ENCODE results near the gene MCF2. TPM values are rescaled to one million over a fixed set of nuclear protein-coding genes. Genes with fewer than 3 reads are reported as not detected.

The MCF2 gene
- total RNA-seq, 1 experiment from 2014 or later, result 1.0 TPM

DNA sequence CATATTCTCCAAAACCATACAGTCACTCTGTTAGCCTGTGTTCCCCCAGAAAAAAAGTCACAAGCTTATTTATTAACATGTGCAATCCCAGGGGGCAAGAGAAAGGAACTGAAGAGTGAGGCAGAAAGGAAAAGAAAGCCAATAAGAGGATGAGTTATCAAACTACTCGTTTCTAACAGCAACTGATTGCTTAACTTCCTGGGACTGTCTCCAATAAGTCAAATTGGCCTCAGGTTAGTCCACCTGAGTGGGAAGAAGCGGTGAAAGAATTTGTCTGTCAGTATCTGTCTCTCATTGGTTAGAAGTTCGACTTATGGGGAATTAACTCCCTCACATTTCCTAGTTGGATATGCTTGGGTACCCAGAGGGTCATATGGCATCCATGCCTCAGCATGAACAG lies 163.4 kb downstream of the MCF2 start:
- H3K27ac Mint-ChIP-seq, result no peak overlapping the region
- no peak overlapping the region for H3K4me3 Mint-ChIP-seq
- no peaks in the 10 kb centered on the region for H3K36me3 Mint-ChIP-seq
- no peak for ATAC-seq
- DNase-seq (ENCODE audit: low spot score), result no peak
- H3K27me3 Mint-ChIP-seq (ENCODE audit: low read depth), result no peaks in the 10 kb centered on the region
- POLR2A ChIA-PET, result no interaction called here
- TF ChIP-seq CREB1 (CRISPR knock-in tag; IDR thresholded peaks at IDR 0.05) (no peak), ZNF423 (CRISPR knock-in tag; IDR thresholded peaks at IDR 0.05) (no peak), GTF2I (CRISPR knock-in tag; conservative IDR thresholded peaks at IDR 0.05) (no peak), ESRRA (CRISPR knock-in tag; IDR thresholded peaks at IDR 0.05; ENCODE audit: borderline replicate concordance) (no peak), NR2C2 (CRISPR knock-in tag; IDR thresholded peaks at IDR 0.05) (no peak)
- CTCF ChIA-PET, result no interaction called here
- H3K4me1 Mint-ChIP-seq, result no peaks in the 10 kb centered on the region
- H3K9me3 Mint-ChIP-seq, result no peaks in the 10 kb centered on the region

- no peak overlapping the region for H3K27ac Mint-ChIP-seq
- no peaks in the 10 kb centered on the region for H3K36me3 Mint-ChIP-seq
- no peak for DNase-seq (ENCODE audit: low spot score)
- ChIA-PET CTCF (no interaction called here), POLR2A (no interaction called here)
- H3K9me3 Mint-ChIP-seq, result no peaks in the 10 kb centered on the region
- no peaks in the 10 kb centered on the region for H3K4me1 Mint-ChIP-seq
- no peak for ATAC-seq
- no peaks in the 10 kb centered on the region for H3K27me3 Mint-ChIP-seq (ENCODE audit: low read depth)
- TF ChIP-seq NR3C1 (CRISPR knock-in tag; conservative IDR thresholded peaks at IDR 0.05; ENCODE audit: low read depth) (no peak), ATF2 (CRISPR knock-in tag; IDR thresholded peaks at IDR 0.05; ENCODE audit: borderline replicate concordance, low read depth) (no peak), ZNF263 (CRISPR knock-in tag; IDR thresholded peaks at IDR 0.05; ENCODE audit: low read depth) (no peak), JUN (CRISPR knock-in tag; IDR thresholded peaks at IDR 0.05) (no peak), TEAD1 (CRISPR knock-in tag; IDR thresholded peaks at IDR 0.05) (no peak)
- TF ChIP-seq, protein P1, sequence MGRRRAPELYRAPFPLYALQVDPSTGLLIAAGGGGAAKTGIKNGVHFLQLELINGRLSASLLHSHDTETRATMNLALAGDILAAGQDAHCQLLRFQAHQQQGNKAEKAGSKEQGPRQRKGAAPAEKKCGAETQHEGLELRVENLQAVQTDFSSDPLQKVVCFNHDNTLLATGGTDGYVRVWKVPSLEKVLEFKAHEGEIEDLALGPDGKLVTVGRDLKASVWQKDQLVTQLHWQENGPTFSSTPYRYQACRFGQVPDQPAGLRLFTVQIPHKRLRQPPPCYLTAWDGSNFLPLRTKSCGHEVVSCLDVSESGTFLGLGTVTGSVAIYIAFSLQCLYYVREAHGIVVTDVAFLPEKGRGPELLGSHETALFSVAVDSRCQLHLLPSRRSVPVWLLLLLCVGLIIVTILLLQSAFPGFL (CRISPR knock-in tag; IDR thresholded peaks at IDR 0.05; ENCODE audit: borderline replicate concordance), result no peak
- TF ChIP-seq, protein P2, sequence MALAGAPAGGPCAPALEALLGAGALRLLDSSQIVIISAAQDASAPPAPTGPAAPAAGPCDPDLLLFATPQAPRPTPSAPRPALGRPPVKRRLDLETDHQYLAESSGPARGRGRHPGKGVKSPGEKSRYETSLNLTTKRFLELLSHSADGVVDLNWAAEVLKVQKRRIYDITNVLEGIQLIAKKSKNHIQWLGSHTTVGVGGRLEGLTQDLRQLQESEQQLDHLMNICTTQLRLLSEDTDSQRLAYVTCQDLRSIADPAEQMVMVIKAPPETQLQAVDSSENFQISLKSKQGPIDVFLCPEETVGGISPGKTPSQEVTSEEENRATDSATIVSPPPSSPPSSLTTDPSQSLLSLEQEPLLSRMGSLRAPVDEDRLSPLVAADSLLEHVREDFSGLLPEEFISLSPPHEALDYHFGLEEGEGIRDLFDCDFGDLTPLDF (CRISPR knock-in tag; IDR thresholded peaks at IDR 0.05), result no peak
- no peak overlapping the region for H3K4me3 Mint-ChIP-seq
Observed at GRCh38 chrX:139543920-139544319, 164.0 kb downstream of the MCF2 start.

GRCh38 chrX:139542652-139543051 lies 165.3 kb downstream of the MCF2 start:
- no peaks in the 10 kb centered on the region for H3K4me1 Mint-ChIP-seq
- H3K9me3 Mint-ChIP-seq, result no peaks in the 10 kb centered on the region
- H3K4me3 Mint-ChIP-seq, result no peak overlapping the region
- H3K27ac Mint-ChIP-seq, result no peak overlapping the region
- TF ChIP-seq FOXJ3 (CRISPR knock-in tag; IDR thresholded peaks at IDR 0.05; ENCODE audit: borderline replicate concordance) (no peak), ZMAT4 (CRISPR knock-in tag; IDR thresholded peaks at IDR 0.05) (no peak), CREM (CRISPR knock-in tag; IDR thresholded peaks at IDR 0.05) (no peak), HMGA2 (CRISPR knock-in tag; IDR thresholded peaks at IDR 0.05) (no peak), SMAD3 (CRISPR knock-in tag; IDR thresholded peaks at IDR 0.05; ENCODE audit: borderline replicate concordance) (no peak)
- TF ChIP-seq, protein P3, sequence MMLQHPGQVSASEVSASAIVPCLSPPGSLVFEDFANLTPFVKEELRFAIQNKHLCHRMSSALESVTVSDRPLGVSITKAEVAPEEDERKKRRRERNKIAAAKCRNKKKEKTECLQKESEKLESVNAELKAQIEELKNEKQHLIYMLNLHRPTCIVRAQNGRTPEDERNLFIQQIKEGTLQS (CRISPR knock-in tag; conservative IDR thresholded peaks at IDR 0.05), result no peak
- CTCF ChIA-PET, result no interaction called here
- POLR2A ChIA-PET, result no interaction called here
- no peak for ATAC-seq
- no peaks in the 10 kb centered on the region for H3K36me3 Mint-ChIP-seq
- DNase-seq (ENCODE audit: low spot score), result no peak
- H3K27me3 Mint-ChIP-seq (ENCODE audit: low read depth), result no peaks in the 10 kb centered on the region
